MM.1S (cell line): ENCODE results near the gene DDOST.
"Not testable (repeated sequence)": the region's sequence is repeated elsewhere in the genome, so short reads cannot be mapped to it uniquely, and the experiment has no call there.

Source experiments
- DNase-seq: peaks from one replicate; pipeline ENCODE4 v3.0.0-alpha.2; 2015
- H2AFZ ChIP-seq: fragments of 300-600 bp; sonication (generic); 2 replicates; pipeline ENCODE4 v1.6.0; 2016; ENCODE audit warnings: antibody characterized with exemption, low read length
- H3F3A ChIP-seq: fragments of 300-600 bp; sonication (generic); 2 replicates; pipeline ENCODE4 v1.6.1; 2016; ENCODE audit warnings: mild to moderate bottlenecking, antibody characterized with exemption, low read length, moderate library complexity, mixed read lengths; ENCODE audit not compliant: insufficient read depth
- H3K27ac ChIP-seq: fragments of 300-600 bp; sonication (generic); 2 replicates; pipeline ENCODE4 v1.5.1; 2016; ENCODE audit warnings: mild to moderate bottlenecking, low read length
- H3K27me3 ChIP-seq: fragments of 300-600 bp; sonication (generic); replicated peaks from 2 replicates; pipeline ENCODE4 v1.6.0; 2016; ENCODE audit warnings: low read length; ENCODE audit not compliant: insufficient read depth
- H3K36me3 ChIP-seq: fragments of 300-600 bp; sonication (generic); replicated peaks from 2 replicates; pipeline ENCODE4 v1.6.1; 2016; ENCODE audit warnings: mild to moderate bottlenecking, low read length, mixed read lengths; ENCODE audit not compliant: insufficient read depth
- H3K4me1 ChIP-seq: fragments of 300-600 bp; sonication (generic); 2 replicates; pipeline ENCODE4 v1.6.1; 2016; ENCODE audit warnings: low read length, mixed read lengths
- H3K4me2 ChIP-seq: fragments of 300-600 bp; sonication (generic); 2 replicates; pipeline ENCODE4 v1.6.0; 2016; ENCODE audit warnings: low read depth, low read length
- H3K4me3 ChIP-seq: fragments of 300-600 bp; sonication (generic); 2 replicates; pipeline ENCODE4 v1.5.1; 2016; ENCODE audit warnings: low read length, mixed read lengths
- H3K79me2 ChIP-seq: fragments of 300-600 bp; sonication (generic); 2 replicates; pipeline ENCODE4 v1.6.1; 2016; ENCODE audit warnings: mixed run types, low read length, mixed read lengths
- H3K9ac ChIP-seq: fragments of 300-600 bp; sonication (generic); 2 replicates; pipeline ENCODE4 v1.6.1; 2016; ENCODE audit warnings: low read length, mixed read lengths
- H3K9me2 ChIP-seq: fragments of 300-600 bp; sonication (generic); replicated peaks from 2 replicates; pipeline ENCODE4 v1.6.1; 2016; ENCODE audit warnings: mild to moderate bottlenecking, low read length, mixed read lengths; ENCODE audit not compliant: insufficient read depth
- H3K9me3 ChIP-seq: fragments of 300-600 bp; sonication (generic); replicated peaks from 2 replicates; pipeline ENCODE4 v1.6.1; 2016; ENCODE audit warnings: mild to moderate bottlenecking, low read length, mixed read lengths; ENCODE audit not compliant: insufficient read depth
- H4K20me1 ChIP-seq: fragments of 300-600 bp; sonication (generic); 2 replicates; pipeline ENCODE4 v1.6.1; 2016; ENCODE audit warnings: mild to moderate bottlenecking, low read length, moderate library complexity, mixed read lengths; ENCODE audit not compliant: insufficient read depth
- EZH2 ChIP-seq: fragments of 300-600 bp; sonication (generic); optimal IDR thresholded peaks from 2 replicates; pipeline ENCODE3; 2017; ENCODE audit warnings: low read depth, mild to moderate bottlenecking, antibody characterized with exemption, low read length, mixed read lengths
- EZH2phosphoT487 ChIP-seq: fragments of 300-600 bp; sonication (generic); IDR thresholded peaks from 2 replicates; pipeline ENCODE4 v1.6.1; 2018; ENCODE audit warnings: antibody characterized with exemption, low read length
- TF ChIP-seq, protein P1 (sequence below): fragments of 300-600 bp; sonication (generic); IDR thresholded peaks from 2 replicates; pipeline ENCODE4 v1.5.1; 2016; ENCODE audit warnings: antibody characterized with exemption, low read length, mixed read lengths

The DDOST gene

DNA sequence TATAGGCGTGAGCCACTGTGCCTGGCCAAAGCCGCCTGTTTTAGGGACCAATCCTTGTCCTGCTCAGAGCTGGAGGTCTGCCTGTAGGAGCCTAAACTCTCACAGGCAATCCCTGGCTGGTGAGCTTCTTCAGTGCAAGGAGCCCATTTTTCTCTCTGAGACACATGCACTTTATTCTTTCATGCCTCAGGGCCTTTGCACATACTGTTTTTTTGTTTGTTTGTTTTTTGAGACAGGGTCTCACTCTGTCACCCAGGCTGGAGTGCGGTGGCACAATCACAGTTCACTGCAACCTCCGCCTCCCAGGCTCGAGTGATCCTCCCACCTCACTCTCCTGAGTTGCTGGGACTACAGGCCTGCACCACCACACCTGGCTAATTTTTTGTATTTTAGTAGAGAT is 49.5 kb downstream of the DDOST start:
- no peak overlapping the region for H3K9ac ChIP-seq
- H3K4me2 ChIP-seq = no peak overlapping the region
- TF ChIP-seq EZH2 (no peak), EZH2phosphoT487 (no peak)
- TF ChIP-seq, protein P1, sequence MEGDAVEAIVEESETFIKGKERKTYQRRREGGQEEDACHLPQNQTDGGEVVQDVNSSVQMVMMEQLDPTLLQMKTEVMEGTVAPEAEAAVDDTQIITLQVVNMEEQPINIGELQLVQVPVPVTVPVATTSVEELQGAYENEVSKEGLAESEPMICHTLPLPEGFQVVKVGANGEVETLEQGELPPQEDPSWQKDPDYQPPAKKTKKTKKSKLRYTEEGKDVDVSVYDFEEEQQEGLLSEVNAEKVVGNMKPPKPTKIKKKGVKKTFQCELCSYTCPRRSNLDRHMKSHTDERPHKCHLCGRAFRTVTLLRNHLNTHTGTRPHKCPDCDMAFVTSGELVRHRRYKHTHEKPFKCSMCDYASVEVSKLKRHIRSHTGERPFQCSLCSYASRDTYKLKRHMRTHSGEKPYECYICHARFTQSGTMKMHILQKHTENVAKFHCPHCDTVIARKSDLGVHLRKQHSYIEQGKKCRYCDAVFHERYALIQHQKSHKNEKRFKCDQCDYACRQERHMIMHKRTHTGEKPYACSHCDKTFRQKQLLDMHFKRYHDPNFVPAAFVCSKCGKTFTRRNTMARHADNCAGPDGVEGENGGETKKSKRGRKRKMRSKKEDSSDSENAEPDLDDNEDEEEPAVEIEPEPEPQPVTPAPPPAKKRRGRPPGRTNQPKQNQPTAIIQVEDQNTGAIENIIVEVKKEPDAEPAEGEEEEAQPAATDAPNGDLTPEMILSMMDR = no peak
- H3K9me3 ChIP-seq = no peaks in the 10 kb centered on the region
- H3F3A ChIP-seq = no peaks in the 10 kb centered on the region
- H3K27ac ChIP-seq = no peak overlapping the region
- no peaks in the 10 kb centered on the region for H3K9me2 ChIP-seq
- no peak for DNase-seq
- no peaks in the 10 kb centered on the region for H4K20me1 ChIP-seq
- H3K4me1 ChIP-seq = peaks cover 6% of the 10 kb centered on the region
- H3K79me2 ChIP-seq = no peaks in the 10 kb centered on the region
- H3K4me3 ChIP-seq = no peak overlapping the region
- H2AFZ ChIP-seq = no peak overlapping the region
- peaks cover 23% of the 10 kb centered on the region for H3K27me3 ChIP-seq
- H3K36me3 ChIP-seq = no peaks in the 10 kb centered on the region

DNA sequence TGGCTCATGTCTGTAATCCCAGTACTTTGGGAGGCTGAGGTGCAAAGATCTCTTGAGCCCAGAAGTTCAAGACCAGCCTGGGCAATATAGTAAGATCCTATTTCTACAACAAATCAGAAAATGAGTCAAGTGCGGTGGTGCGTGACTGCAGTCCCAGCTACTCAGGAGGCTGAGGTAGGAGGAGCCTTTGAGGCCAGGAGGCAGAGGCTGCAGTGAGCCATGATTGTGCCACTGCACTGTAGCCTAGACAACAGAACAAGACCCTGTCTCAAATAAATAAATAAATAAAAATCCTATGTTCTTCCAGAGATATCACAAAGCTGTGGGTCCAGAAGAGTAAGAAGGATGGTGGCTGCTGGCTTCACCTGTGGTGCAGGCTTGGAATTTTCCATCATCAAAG is 50.2 kb downstream of the DDOST start:
- DNase-seq = no peak
- Histone ChIP-seq H3K9ac (no peak overlapping the region), H3K4me3 (no peak overlapping the region), H3K9me2 (no peaks in the 10 kb centered on the region), H4K20me1 (no peaks in the 10 kb centered on the region), H3K27me3 (peaks cover 26% of the 10 kb centered on the region), H3K9me3 (no peaks in the 10 kb centered on the region), H3K4me2 (no peak overlapping the region), H3K27ac (no peak overlapping the region), H2AFZ (no peak overlapping the region), H3F3A (no peaks in the 10 kb centered on the region), H3K36me3 (no peaks in the 10 kb centered on the region), H3K79me2 (no peaks in the 10 kb centered on the region), H3K4me1 (0 out of 2 replicates have a peak, but pooled peaks cover under 1% of the 10 kb centered on the region)
- TF ChIP-seq EZH2 (no peak), EZH2phosphoT487 (no peak)
- TF ChIP-seq, protein P1 = no peak

DNA sequence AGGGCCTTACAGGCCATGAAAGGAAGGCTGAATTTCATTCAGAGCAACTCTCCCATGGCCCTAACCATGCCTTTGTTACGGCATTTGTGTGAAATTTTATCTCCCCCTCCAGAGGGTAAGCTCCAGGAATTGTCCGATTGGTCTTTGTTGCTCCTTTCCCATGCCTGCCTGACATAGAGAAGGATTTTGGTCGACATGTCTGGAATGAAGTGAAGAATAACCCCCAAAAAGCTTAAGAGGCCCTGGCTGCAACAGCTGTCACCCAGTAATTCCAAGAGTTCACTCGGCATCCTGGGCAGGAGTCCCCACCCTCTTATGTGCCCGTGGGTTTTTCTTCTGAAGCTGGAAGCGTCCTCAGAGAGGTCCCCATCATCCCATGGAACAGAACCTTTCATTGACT is 51.6 kb downstream of the DDOST start:
- no peak overlapping the region for H3K9ac ChIP-seq
- TF ChIP-seq EZH2 (no peak), EZH2phosphoT487 (no peak)
- TF ChIP-seq, protein P1 = no peak
- DNase-seq = no peak
- no peak overlapping the region for H3K27ac ChIP-seq
- H3K4me3 ChIP-seq = no peak overlapping the region
- H3K9me2 ChIP-seq = no peaks in the 10 kb centered on the region
- H3K4me1 ChIP-seq = no peaks in the 10 kb centered on the region
- no peak overlapping the region for H2AFZ ChIP-seq
- no peaks in the 10 kb centered on the region for H3K9me3 ChIP-seq
- no peaks in the 10 kb centered on the region for H3K36me3 ChIP-seq
- H3K4me2 ChIP-seq = no peak overlapping the region
- H3F3A ChIP-seq = no peaks in the 10 kb centered on the region
- H3K27me3 ChIP-seq = peaks cover 26% of the 10 kb centered on the region
- no peaks in the 10 kb centered on the region for H3K79me2 ChIP-seq
- H4K20me1 ChIP-seq = no peaks in the 10 kb centered on the region

DNA sequence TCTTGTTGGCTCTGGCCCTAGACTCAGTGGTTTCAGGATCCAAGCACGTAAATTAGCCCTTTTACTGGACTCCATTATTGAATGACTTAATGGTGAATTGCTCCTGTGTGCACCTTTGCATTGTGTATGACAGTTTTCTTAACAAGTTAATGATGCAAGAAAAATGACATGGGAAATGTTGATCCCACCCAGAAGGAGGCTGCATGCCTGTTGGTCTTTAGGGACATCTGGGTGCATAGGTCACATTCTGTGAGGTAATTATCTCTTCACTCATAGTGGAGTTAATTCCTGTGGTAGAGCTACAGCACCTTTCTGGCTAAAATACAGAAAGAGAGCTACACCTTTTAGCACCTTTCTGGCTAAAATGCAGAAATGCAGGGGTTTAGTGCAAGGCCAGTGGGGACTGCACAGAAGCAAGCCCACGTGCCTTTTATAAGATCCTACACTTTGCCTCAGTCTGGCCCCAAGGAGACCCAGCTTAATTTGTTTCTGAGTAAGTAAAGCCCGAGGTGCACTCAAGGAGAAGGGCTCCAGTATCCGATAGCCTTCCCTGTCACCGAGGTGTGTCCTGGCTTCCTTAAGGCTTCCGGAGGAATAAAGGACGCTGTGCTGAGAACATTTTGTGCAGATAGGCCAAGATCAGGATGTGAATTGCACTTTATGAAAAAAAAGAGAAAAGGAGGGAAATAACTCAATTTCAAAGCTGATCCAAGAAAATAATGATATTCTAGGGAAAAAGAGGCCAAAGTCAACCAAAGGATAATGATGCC is 54.2 kb downstream of the DDOST start:
- H3K27ac ChIP-seq, H3F3A ChIP-seq, H4K20me1 ChIP-seq, H3K9me3 ChIP-seq, H2AFZ ChIP-seq, H3K4me3 ChIP-seq, H3K4me2 ChIP-seq, H3K36me3 ChIP-seq, H3K9ac ChIP-seq, H3K9me2 ChIP-seq, H3K79me2 ChIP-seq, DNase-seq, H3K4me1 ChIP-seq: not testable (repeated sequence)
- peaks cover 37% of the 10 kb centered on the region for H3K27me3 ChIP-seq
